ENCODE measurements around the gene ARMCX2.

- TF ChIP-seq CTCF (IDR thresholded peaks at IDR 0.05): no peak
- TF ChIP-seq EZH2 (IDR thresholded peaks at IDR 0.05; ENCODE audit: borderline replicate concordance, insufficient read depth, low read depth, low read length, poor library complexity, severe bottlenecking): no peak
These were observed 26.9 kb upstream of the ARMCX2 start for GRCh38 chrX:101686574-101686973.
